Tibial nerve (tissue), 4 donors: ENCODE data around the gene ZNF71. TPM values are rescaled to one million over a fixed set of nuclear protein-coding genes. Genes with fewer than 3 reads are reported as not detected.

Experiments used
- DNase-seq, 2 donors: peaks; one replicate each; pipeline ENCODE4 v3.0.0-alpha.2; 2019; ENCODE audit warnings: low spot score in 2 of 2
- H3K27ac ChIP-seq, 4 donors: fragments of 200-600 bp; sonication (generic) in 3 of 4; one replicate each; pipeline ENCODE4 v1.5.1; 2017 to 2019; ENCODE audit warnings: mild to moderate bottlenecking in 1 of 4
- H3K27me3 ChIP-seq, 2 donors: fragments of 200-600 bp; sonication (generic) in 1 of 2; one replicate each; pipeline versions ENCODE4 v1.5.1 to v1.6.0; 2017 to 2019
- H3K36me3 ChIP-seq, 3 donors: fragments of 200-600 bp; sonication (generic); one replicate each; pipeline ENCODE4 v1.5.1; 2018 to 2019
- H3K4me1 ChIP-seq, 4 donors: fragments of 200-600 bp; sonication (generic) in 3 of 4; one replicate each; pipeline ENCODE4 v1.5.1; 2017 to 2019
- H3K4me3 ChIP-seq, 4 donors: fragments of 200-600 bp; sonication (generic) in 3 of 4; one replicate each; pipeline ENCODE4 v1.5.1; 2017 to 2019; ENCODE audit warnings: mild to moderate bottlenecking in 1 of 4, moderate library complexity in 1 of 4
- H3K9me3 ChIP-seq, 4 donors: fragments of 200-600 bp; sonication (generic) in 3 of 4; one replicate each; pipeline ENCODE4 v1.5.1; 2017 to 2019
- CTCF ChIP-seq, 5 experiments: fragments of 200-600 bp in 3 of 5; fragments of 450-650 bp in 2 of 5; sonication (generic) in 3 of 5; IDR thresholded peaks; one replicate each; pipeline ENCODE4 v1.5.1; 2016 to 2019; ENCODE audit warnings: antibody characterized with exemption in 5 of 5, mild to moderate bottlenecking in 3 of 5, moderate library complexity in 2 of 5
- EP300 ChIP-seq, 2 donors: sonication (generic); formaldehyde crosslinking; IDR thresholded peaks; one replicate each; pipeline ENCODE4 v1.6.1; 2017; ENCODE audit warnings: antibody characterized with exemption in 2 of 2, mild to moderate bottlenecking in 1 of 2
- POLR2A ChIP-seq, 2 donors: fragments of 450-650 bp; IDR thresholded peaks; one replicate each; pipeline ENCODE4 v1.6.1; 2017; ENCODE audit warnings: antibody characterized with exemption in 2 of 2, mild to moderate bottlenecking in 2 of 2, moderate library complexity in 2 of 2
- WGBS, 2 donors: methylation state at CpG; one replicate each; pipeline ENCODE4 v1.1.5; 2018; 5-methylcytosine and 5-hydroxymethylcytosine counted together
- total RNA-seq, 4 donors: library from RNA; depleted of rRNA; stranded (reverse); fragments of >200 nt; gene quantifications; one replicate each; pipeline ENCODE4 v1.1.0, GENCODE V29; 2016

The ZNF71 gene
- total RNA-seq, 4 donors from 2014 or later, result 9.0 to 13.2 (median 12.8) TPM

- H3K4me3 ChIP-seq, result peak overlapping the region; percentile 65 to 97 (median 90)
- H3K4me1 ChIP-seq, result peaks cover 0 to 14% (median 3%) of the 10 kb centered on the region in 4 donors
- peaks cover 0 to 40% (median 0%) of the 10 kb centered on the region in 4 donors for H3K9me3 ChIP-seq
- WGBS, 2 donors, result 60 to 65% methylated on average over 4 of the region's 4 CpGs
- H3K27me3 ChIP-seq, result no peaks in the 10 kb centered on the region
- H3K27ac ChIP-seq, result peak overlapping the region in 2 of 4 donors; percentile 72 to 83
- DNase-seq, result no peak
- H3K36me3 ChIP-seq, result peaks cover 0 to 27% (median 0%) of the 10 kb centered on the region in 3 donors
- TF ChIP-seq CTCF (IDR thresholded peaks at IDR 0.05), result no peak
- no peak for TF ChIP-seq EP300 (IDR thresholded peaks at IDR 0.05)
- TF ChIP-seq POLR2A (IDR thresholded peaks at IDR 0.05), result no peak
Measured at GRCh38 chr19:56594446-56594782, 688 bp upstream of the ZNF71 start.

DNA sequence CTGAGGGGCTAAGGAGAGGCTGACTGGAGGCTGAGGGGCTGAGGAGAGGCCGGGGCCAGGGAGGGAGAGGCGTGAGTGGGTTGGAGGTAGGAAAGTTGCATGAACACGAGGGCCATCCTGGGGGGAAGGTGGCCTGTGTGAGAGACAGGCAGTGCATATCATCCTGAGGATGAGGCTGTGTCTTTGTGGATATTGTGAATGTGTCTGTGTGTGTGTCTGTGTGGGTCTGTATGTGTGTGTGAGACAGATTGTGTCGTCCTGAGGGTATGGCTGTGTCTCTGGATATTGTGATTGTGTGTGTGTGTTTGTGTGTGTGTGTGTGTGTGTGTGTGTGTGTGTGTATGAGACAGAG, 422 bp downstream of the ZNF71 start:
- TF ChIP-seq POLR2A (IDR thresholded peaks at IDR 0.05), result no peak
- no peak for TF ChIP-seq CTCF (IDR thresholded peaks at IDR 0.05)
- no peak for TF ChIP-seq EP300 (IDR thresholded peaks at IDR 0.05)
- peak overlapping the region; percentile 65 to 97 (median 90) for H3K4me3 ChIP-seq
- peaks cover 0 to 29% (median 0%) of the 10 kb centered on the region in 3 donors for H3K36me3 ChIP-seq
- peak overlapping the region; percentile 15 to 87 (median 78) for H3K27ac ChIP-seq
- 0% methylated on average over 4 of the region's 4 CpGs for WGBS, 2 donors
- H3K27me3 ChIP-seq, result no peaks in the 10 kb centered on the region
- H3K9me3 ChIP-seq, result peaks cover 0 to 36% (median 0%) of the 10 kb centered on the region in 4 donors
- H3K4me1 ChIP-seq, result peaks cover 0 to 14% (median 3%) of the 10 kb centered on the region in 4 donors
- DNase-seq, result no peak

- H3K27me3 ChIP-seq, result no peaks in the 10 kb centered on the region
- H3K27ac ChIP-seq, result no peak overlapping the region
- H3K9me3 ChIP-seq, result peaks cover 0 to 37% (median 2%) of the 10 kb centered on the region in 4 donors
- no peak for DNase-seq
- H3K4me3 ChIP-seq, result no peak overlapping the region
- TF ChIP-seq EP300 (IDR thresholded peaks at IDR 0.05) (no peak), POLR2A (IDR thresholded peaks at IDR 0.05) (no peak), CTCF (IDR thresholded peaks at IDR 0.05) (no peak)
- peaks cover 0 to 14% (median 3%) of the 10 kb centered on the region in 4 donors for H3K4me1 ChIP-seq
- peaks cover 0 to 40% (median 4%) of the 10 kb centered on the region in 3 donors for H3K36me3 ChIP-seq
- 66 to 71% methylated on average over 4 of the region's 4 CpGs for WGBS, 2 donors
Measured at GRCh38 chr19:56596676-56597075, 1.6 kb downstream of the ZNF71 start.

- 93 to 94% methylated on average over 4 of the region's 4 CpGs for WGBS, 2 donors
- Histone ChIP-seq H3K27ac (no peak overlapping the region), H3K9me3 (peaks cover 0 to 46% (median 8%) of the 10 kb centered on the region in 4 donors), H3K4me1 (peaks cover 0 to 14% (median 3%) of the 10 kb centered on the region in 4 donors), H3K36me3 (peaks cover 0 to 50% (median 5%) of the 10 kb centered on the region in 3 donors), H3K4me3 (no peak overlapping the region), H3K27me3 (no peaks in the 10 kb centered on the region)
- TF ChIP-seq POLR2A (IDR thresholded peaks at IDR 0.05) (no peak), EP300 (IDR thresholded peaks at IDR 0.05) (no peak), CTCF (IDR thresholded peaks at IDR 0.05) (no peak)
- no peak for DNase-seq
Measured at GRCh38 chr19:56597696-56598095, 2.6 kb downstream of the ZNF71 start.

DNA sequence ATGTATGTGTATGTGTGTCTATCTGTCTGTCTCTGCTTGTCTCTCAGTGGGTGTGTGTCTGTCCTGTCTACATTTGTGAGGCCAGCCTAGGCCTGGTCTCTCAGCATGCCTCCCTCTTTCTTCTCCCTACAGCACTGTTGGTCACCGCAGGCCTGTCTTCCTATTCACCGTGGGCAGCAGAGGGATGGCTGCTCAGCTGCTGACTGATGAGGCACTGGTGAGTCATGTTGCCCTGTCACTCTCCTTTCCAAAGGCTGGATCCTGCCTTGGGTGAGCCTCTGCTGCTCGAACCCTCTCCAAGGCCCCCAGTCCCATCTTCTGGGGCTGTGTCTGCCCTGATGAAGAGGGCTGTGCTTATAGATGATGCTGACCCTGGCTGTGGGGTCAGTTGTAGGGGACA, 6.3 kb downstream of the ZNF71 start:
- Histone ChIP-seq H3K36me3 (peaks cover 0 to 87% (median 5%) of the 10 kb centered on the region in 3 donors), H3K4me1 (peaks cover 0 to 6% (median under 1%) of the 10 kb centered on the region in 4 donors), H3K27me3 (no peaks in the 10 kb centered on the region), H3K4me3 (no peak overlapping the region), H3K27ac (no peak overlapping the region), H3K9me3 (peaks cover 0 to 82% (median 24%) of the 10 kb centered on the region in 4 donors)
- DNase-seq, result no peak
- TF ChIP-seq EP300 (IDR thresholded peaks at IDR 0.05) (no peak), POLR2A (IDR thresholded peaks at IDR 0.05) (no peak), CTCF (IDR thresholded peaks at IDR 0.05) (no peak)
- 90 to 97% methylated on average over 3 of the region's 3 CpGs for WGBS, 2 donors
